UCSD-AML1 (cell line): ENCODE results near the gene GRID2.
"Not testable (repeated sequence)": the region's sequence is repeated elsewhere in the genome, so short reads cannot be mapped to it uniquely, and the experiment has no call there.

Source experiments
- DNase-seq: peaks from one replicate; lab custom pipeline; 2025; ENCODE audit not compliant: unreplicated experiment; lab: John Stamatoyannopoulos, UW

Gene GRID2

DNA sequence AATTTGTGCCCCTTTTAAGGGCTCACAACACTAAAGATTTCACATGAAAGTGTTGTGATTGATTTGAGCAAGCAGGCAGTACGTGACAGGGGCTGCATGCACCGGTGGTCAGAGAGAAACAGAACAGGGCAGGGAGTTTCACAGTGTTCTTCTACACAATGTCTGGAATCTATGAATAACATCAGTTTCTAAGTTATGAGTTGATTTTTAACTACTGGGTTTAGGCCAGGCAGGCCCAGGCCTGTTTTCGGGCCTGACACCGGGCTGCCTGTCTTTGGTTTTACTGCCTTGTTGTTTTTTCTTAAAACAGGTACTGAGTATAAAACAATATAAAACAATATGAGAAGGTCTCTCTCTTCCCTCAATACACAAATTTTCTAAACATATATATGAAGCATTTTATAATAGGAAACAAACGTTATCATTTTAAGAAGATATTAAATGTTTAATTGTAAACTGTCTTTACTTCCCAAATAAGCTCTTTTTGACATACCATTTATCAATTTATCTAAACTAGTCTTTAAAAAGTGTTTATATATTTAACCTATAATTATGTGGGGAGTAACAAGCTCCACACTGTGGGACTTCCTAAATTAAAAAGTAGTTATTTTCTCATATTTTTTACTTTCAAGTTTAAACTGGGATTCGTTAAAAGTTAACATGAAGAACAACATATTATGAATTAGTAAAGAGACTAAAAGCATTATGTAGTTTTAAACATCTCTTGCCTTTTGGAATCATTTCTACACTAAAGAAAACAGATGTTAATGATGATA is 997.2 kb downstream of the GRID2 start:
- DNase-seq, result not testable (repeated sequence)

DNA sequence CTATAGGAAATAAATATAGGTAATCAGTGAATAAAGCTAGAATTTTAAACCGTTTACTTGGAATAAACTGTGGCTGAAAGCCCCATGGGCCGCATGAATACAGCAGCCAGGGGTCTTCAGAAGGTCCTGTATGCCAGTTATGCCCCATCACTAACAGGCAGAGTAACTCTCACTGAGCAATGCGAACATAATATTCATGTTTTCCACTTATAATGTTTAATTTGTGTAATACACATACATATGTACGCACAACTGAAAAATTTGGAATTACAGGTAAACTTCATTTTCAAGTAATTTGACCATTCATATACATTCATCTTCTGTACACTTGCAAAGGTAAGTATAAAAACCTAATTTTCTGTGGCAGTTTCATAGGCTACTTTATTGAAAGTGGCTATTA is 998.5 kb downstream of the GRID2 start:
- DNase-seq, result no peak

DNA sequence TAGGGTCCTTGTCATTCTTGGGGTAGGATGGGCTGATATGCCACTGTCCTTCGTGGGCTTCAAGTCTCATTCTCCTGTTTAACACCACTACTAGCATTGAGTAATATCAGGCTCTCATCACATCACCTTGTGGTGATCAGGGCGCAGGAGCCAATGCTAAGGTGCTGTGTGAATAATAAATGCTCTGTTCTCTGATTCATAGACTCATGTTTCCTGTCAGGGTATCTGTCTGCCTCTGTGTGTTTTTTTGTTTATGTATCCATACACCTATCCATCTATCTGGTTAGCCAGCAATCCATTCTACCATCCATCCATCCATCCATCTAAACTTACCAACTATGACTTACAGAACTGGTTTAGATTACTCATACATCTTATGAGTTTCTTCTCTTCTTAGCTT is 999.7 kb downstream of the GRID2 start:
- no peak for DNase-seq

DNA sequence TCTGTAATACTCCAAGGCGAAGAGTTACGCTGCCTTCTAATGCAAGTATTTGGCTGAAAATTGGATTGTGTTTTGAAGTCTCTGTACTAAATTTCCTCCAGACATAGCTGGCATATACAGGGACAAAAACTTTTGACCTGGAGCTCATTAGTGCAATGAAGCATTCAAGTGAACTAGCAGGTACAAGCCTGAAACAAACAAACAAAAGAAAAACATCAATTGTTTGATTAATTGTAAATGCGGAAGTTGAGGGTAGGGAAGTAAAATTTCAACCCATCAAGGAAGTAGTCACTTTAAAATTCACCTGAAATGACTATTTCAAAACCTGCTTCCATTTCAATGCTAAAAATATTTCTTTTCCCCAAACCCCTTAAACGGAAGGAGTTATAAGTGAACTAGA is 1008.5 kb downstream of the GRID2 start:
- DNase-seq, result no peak

DNA sequence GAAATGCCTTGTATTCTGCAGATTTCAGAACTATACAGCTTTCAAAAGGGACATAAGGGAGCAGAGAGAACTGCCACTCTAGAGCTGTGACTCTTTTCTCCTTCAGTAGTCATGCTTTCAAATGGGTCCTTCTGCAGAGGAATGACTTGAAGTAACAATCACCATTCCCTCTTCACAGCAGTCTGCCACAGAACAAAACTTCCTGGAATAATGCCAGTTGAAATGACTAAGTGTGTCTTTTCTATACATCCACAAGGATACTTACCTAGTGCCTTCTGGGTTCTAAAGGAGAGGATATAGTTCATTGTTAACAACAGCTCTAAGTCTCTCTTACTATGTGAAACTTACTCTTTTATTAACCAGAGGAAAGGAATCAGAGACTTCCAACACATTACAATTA is 1009.4 kb downstream of the GRID2 start:
- no peak for DNase-seq

DNA sequence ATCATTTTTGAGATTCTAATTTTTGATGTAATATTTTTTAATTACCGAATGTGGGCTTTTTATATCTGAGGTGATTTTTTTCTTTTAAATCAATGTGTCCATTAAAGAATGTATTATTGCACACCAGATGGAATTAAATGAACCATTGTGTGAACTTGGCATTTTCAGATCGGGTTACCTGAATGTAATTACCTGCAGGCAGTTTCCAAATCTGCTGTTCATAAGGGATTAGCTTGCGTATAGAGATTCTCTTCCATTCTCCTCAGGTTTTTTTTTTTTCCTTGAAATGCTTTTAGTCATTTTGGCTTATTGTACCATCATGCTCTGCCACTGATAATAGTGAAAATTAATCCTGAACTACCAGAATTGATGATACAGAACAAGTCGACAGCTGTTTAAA is 1013.3 kb downstream of the GRID2 start:
- DNase-seq, result no peak

DNA sequence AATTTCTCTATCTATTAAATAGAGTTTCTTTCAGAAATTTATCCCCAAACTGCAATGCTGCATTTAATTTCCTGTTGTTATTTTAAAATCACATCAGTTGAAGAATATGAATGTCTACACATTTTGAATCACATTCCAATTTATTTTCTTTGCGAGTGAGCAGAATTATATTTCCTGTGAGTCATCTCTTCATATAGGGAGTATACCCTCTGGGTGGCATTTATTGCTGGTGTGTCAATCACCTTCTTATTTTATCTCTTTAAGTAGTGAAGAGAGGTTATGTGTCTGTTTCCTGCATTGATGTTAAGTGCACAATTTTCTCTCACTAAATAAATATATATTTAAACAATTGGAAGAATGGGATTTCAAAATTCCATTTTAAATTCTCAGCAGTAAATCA is 1013.8 kb downstream of the GRID2 start:
- no peak for DNase-seq

DNA sequence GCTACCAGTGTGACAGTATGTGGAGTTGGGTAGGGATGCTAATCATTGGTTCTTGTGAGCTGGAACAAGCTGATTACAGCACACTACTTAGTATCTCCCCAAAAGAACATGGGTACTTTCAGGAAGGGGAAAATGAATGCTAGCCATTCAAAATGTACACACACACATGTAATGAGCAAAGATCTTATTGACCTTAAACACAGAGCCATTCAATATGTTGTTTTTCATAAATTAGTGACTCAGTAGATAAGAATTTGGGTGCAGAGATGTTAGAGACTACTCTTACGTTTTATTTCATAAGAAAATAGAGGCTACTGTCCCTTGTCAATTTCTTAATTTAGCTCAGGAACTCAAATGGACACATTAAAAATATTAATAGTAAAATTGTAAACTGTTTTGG is 1015.3 kb downstream of the GRID2 start:
- no peak for DNase-seq

DNA sequence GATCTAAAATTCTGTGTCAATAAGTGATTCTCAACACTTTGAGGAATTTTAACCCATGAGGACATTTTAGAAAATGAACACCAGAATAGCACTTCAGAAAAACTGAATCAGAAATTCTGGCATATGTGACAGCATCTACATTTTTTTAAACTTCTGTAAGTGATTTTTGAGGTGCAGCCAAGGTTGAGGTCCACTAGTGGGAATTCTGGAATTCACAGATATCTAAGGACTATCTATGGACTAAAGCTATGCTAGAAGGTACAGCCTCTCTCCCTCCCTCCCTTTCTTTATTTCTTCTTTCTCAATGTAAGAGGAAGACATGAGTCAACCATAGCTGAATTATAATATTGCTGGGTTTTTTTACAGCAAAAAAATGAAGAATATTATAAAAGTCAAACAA is 1016.6 kb downstream of the GRID2 start:
- no peak for DNase-seq

DNA sequence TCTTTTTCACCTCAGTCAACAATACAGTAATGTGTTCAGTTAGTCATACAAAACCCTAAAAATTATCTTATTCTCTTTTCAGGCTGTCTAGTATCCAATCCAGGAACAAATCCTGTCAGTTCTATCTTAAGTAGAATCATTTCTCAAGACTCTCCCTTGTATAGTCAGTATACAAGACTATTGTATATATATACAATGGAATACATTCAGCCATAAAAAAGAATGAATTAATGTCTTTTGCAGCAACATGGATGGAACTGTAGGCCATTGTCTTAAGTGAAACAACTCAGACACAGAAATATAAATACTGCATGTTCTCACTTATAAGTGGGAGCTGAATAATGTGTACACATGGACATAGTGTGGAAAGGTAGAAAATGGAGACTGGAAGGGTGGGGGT is 1023.6 kb downstream of the GRID2 start:
- DNase-seq, result no peak

DNA sequence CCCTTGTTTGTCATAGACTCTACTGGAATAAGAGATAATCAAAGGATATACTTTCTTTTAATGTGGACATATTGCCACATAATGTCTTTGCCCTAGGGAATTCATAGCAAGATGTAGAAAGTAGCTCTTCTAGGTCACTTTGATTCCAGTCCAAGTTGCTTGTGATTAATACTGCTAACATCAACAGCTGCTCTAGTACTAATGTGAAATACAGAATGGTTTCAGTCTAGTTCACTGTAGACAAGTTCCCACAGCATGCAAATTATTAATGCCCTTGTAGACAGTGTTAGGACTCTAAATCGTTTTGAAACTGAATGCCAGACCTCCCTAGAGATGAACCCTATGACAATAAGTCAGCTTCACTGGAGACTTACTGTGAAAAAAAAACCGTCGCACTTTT is 1030.2 kb downstream of the GRID2 start:
- DNase-seq, result no peak

DNA sequence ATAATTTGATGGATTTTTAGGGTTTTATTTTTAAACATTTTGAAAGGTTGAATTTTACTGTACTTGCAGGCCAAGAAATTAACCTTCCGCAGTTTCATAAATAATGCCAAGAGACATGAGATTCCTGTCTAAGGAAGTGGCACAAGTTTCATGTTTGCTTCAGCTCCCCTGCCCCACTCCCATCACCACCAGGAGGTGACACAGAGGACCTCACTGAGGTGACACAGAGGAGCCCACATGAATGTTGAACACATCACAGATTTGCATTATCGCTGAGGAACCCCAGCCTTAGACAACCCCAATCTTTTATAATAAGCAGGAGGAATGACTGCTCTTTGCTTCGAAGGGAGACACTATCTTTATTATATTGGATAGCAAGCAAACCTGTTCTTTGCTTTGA is 1033.4 kb downstream of the GRID2 start:
- DNase-seq, result no peak

DNA sequence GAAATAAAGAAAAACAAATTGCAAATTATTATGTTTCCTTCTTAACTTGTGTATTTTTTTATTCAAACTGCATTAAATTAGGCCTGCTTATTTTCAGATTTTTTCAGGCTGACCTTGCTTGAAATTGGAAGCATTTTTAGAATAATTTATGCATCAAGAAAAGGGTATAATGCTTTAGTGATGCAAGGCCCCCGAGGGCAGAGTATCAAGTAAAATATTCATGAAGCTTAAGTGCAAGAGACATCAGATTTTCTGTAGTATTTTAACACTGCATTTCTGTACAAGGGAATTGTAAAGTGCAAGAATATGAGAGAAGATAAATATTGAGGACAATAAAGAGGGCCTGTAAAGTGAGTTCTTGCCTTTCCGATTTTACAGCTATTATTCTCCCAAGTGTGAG is 1039.0 kb downstream of the GRID2 start:
- DNase-seq, result no peak

DNA sequence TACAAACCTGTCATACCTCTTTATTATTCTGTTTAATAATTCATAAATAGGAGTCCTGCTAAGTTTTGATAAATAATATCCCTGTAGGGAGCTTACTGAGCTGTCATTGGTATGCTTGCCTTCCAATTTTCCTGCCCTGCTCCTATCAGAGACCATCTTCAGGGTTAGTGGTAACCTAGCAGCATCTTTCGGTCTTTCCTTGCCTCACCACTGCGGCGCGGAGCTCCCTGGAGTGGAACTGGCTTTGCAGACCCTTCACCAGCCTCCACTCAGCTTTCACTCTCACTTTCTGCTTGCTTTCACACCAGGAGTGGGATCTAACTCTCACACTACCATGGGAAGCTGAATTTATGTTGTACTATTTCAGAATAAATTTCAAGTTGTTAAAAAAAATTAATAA is 1043.1 kb downstream of the GRID2 start:
- no peak for DNase-seq

DNA sequence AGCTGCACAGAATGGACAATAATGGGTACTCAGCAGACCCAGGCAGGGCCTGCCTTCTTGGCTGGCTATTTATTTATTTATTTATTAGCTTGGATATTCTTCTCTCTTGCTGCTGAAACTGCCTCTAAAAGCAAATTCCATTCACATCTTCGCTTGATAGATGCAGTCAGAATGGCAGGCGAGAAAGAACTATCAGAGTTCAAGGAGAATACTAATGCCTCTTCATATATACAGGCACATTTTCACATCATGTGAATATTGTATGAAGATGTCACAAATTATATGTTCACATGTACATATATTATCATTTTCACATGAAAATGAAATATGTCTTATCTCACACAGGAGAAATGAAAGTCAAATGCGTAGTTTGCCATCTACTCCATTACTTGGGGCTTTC is 1045.1 kb downstream of the GRID2 start:
- no peak for DNase-seq

DNA sequence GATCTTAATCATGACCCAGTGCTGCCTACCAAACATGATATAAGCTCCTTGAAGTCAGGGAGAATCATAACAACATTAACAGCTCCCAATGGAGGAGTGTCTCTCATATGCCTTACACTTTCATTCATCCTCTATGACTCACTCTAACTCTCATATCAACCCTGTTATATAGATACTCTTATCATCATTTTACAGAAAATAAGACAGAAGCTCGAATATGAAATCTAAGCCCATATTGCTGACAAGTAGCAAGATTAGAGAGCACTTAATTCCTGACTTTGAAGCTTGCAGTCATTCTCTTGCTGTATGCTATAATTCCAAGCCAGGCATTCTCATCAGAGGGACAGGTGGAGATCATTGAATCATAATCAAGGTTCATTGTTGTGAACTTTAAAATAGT is 1048.1 kb downstream of the GRID2 start:
- no peak for DNase-seq

DNA sequence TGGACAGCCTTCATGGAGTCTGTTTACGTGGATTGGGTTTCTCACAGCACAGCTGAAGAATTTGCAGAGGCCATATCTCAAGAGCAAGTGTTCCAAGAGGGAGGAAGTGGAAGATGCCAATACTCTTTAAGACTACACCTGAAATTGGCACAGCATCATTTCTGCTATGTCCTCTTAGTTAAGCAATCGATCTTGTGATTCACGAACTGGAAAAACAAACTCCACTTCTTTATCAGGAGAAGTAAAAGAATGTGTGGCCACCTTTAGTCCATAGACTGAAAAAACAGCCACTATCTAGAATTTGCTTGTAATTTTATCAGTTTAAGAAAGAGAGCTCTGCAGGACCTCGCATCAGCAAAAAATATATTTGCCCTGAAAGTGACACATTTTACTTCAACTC is 1051.6 kb downstream of the GRID2 start:
- no peak for DNase-seq

DNA sequence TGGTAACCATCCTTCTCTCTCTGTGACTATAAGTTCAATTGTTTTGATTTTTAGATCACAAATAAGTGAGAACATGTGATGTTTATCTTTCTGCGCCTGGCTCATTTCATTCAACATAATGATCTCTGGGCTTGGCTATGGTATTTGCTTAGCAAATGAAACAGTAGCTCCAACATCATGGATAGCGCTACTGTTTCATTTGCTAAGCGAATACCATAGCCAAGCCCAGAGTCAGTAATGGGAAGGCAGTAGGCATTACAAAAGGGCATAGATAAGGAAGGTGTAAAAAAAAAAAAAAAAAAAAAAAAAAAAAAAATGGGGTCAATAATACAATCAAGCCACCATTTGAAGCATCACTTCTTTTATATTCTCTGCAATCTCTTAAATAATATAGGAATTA is 1055.8 kb downstream of the GRID2 start:
- no peak for DNase-seq

DNA sequence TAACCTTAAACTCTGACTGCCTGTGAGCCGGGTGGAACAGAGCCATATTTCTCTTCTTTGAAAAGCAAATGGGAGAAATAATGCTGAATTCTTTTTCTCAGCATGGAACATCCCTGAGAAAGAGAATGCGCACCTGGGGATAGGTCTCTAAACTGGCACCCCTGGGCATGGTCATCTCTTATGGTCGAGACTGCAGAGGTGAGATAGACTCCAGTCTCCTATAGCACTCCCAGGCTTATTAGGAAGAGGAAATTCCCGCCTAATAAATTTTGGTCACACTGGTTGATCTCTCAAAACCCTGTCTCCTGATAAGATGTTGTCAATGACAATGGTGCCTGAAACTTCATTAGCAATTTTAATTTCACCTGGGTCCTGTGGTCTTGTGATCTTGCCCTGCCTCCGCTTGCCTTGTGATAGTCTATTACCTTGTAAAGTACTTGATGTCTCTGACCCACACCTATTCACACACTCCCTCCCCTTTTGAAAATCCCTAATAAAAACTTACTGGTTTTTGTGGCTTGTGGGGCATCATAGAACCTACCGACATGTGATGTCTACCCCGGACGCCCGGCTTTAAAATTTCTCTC is 1062.5 kb downstream of the GRID2 start:
- not testable (repeated sequence) for DNase-seq

DNA sequence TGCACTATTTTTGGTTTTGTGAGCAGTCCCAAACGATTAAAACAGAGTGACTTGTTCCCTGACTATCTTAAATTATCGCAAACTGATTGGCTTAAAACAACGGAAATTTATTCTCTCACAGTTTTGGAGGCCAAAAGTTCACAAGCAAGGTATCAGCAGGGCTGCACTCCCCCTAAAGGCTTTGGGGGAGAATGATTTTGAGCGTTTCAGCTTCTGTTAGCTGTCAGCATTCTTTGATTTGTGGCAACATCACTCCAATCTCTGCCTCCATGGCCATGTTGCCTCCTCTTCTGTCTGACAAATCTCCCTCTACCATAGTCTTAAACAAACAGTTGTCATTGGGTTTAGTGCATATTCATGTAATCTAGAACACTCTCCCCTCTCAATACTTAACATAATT is 1065.2 kb downstream of the GRID2 start:
- DNase-seq, result no peak

DNA sequence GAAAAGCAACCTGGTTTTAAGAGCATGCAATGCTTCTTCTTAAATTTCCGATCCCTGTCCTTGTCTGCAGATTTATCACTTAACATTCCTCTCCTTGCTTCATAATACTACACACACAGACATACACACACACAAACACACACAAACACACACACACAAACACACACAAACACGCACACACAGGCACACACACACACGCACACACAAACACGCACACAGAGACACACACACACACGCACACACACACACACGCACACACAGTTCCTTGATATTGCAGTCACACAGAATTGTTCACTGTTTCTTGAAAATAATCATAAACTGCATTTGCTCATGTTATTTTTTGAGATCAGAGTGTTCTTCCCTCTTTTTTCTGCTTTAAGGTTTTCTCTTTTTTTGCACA is 1066.5 kb downstream of the GRID2 start:
- DNase-seq, result no peak

DNA sequence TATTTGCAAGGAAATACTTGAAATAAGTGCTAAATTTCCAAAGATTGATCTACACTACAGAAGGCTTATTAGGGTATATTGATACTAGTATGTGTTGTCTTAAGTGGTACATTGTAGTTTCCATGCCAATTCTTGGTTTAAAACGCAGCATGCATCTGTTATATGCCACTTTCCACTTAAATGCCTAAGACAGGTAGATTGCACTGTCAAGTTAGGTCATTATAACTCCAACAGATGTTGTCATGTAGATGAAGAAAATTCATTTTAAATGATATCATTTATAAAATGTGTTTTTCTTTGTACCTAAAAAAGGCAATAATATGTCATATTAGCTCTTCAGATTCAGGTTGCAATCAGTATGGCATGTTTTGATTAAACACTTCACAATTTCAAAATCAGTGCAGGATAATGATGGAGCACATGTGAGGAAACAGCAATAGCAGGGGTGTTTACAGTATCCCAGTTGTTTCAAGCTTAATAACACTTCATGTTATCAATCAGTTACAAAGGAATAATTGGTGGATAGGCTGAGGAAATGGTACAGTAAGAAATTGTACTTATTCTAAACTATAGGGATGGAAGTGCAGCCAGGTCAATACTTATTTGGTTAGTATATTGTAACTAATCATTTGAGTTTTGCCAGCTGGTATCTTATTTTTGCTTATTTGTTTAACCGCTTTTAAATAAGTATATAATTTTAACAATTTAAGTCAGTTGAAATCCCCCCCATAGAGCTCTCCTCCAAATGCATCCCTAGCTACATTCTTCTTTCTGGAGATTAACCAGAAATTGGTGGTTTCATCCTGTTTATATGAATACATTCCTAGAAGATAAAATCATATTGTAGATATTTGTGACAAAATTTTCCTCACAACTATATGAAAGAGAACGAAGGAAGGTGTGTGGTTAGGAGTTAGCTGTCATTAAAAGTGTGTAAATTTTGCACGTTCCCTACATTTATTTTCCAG is 1070.4 kb downstream of the GRID2 start:
- no peak for DNase-seq
